HL-60 (cell line): Measurements from ENCODE around the gene PTPRK.
A peak's percentile ranks its signal among the peaks of the same experiment; 100 is the strongest.

Source experiments
- DNase-seq, 2 experiments: peaks; one replicate each; pipeline ENCODE4 v3.0.0-alpha.2; 2010 to 2020; ENCODE audit warnings: low read depth in 1 of 2, low spot score in 1 of 2
- H3K27ac ChIP-seq: fragments of 250-450 bp; sonication (Bioruptor Pico); replicated peaks from 2 replicates; pipeline ENCODE4 v1.5.1; 2020; ENCODE audit warnings: mild to moderate bottlenecking, moderate library complexity
- H3K27me3 ChIP-seq: fragments of 250-450 bp; sonication (Bioruptor Pico); 2 replicates; pipeline ENCODE4 v1.5.1; 2021; ENCODE audit warnings: mild to moderate bottlenecking, moderate library complexity; ENCODE audit not compliant: insufficient read depth, poor library complexity, severe bottlenecking
- H3K4me3 ChIP-seq: replicated peaks from 2 replicates; pipeline ENCODE4 v1.5.1; 2011; ENCODE audit warnings: mild to moderate bottlenecking, control low read depth, low read length; ENCODE audit not compliant: insufficient read depth
- CTCF ChIP-seq: IDR thresholded peaks from one replicate; pipeline ENCODE4 v1.5.1; 2011; ENCODE audit warnings: low read length, control low read depth, inconsistent platforms; ENCODE audit not compliant: insufficient read depth
- GABPA ChIP-seq: IDR thresholded peaks from 2 replicates; pipeline ENCODE4 v1.6.1; 2012; ENCODE audit warnings: low read depth
- POLR2AphosphoS5 ChIP-seq: IDR thresholded peaks from 2 replicates; pipeline ENCODE4 v1.6.1; 2012; ENCODE audit warnings: low read depth
- REST ChIP-seq: IDR thresholded peaks from 2 replicates; pipeline ENCODE4 v1.6.1; 2012; ENCODE audit warnings: low read depth; ENCODE audit not compliant: insufficient replicate concordance
- SPI1 ChIP-seq: IDR thresholded peaks from 2 replicates; pipeline ENCODE4 v1.6.1; 2012; ENCODE audit warnings: low read depth, mild to moderate bottlenecking, borderline replicate concordance
- long read RNA-seq: library from polyadenylated mRNA; unstranded; transcript quantifications from one replicate; pipeline ENCODE4 v2.0.0, GENCODE V29; 2020

The PTPRK gene
- long read RNA-seq, partial matches to known transcripts: 0 of 1 reads
- long read RNA-seq, other reads (novel, unspliced or antisense): 1 of 1 reads

- no peak for TF ChIP-seq SPI1
- TF ChIP-seq POLR2AphosphoS5: no peak
- no peak for TF ChIP-seq REST
- no peak for TF ChIP-seq GABPA
- H3K4me3 ChIP-seq: peak within 1 kb of the TSS; percentile 37
- peak; percentile 18 to 72 for DNase-seq
Measured at GRCh38 chr6:128520436-128521281, at the start of gene PTPRK. Gene PTPRK (minus strand): TSS chr6:128520599. CDS start chr6:128520358, 241 bp downstream.

GRCh38 chr6:128567029-128567428, 46.6 kb upstream of the PTPRK start:
- Histone ChIP-seq H3K27me3 (no peaks in the 10 kb centered on the region), H3K27ac (no peak overlapping the region), H3K4me3 (no peak overlapping the region)
- DNase-seq: no peak
- no peak for TF ChIP-seq CTCF
- no peak for TF ChIP-seq POLR2AphosphoS5
- TF ChIP-seq REST: no peak
- TF ChIP-seq SPI1: no peak
- no peak for TF ChIP-seq GABPA

More at GRCh38 chr6:128520436-128521281, at the start of gene PTPRK:
- Histone ChIP-seq H3K27me3 (peaks cover 45% of the 10 kb centered on the region), H3K27ac (no peak within 1 kb of the TSS)

- no peak overlapping the region for H3K4me3 ChIP-seq
- DNase-seq: no peak
- H3K27ac ChIP-seq: no peak overlapping the region
- no peak for TF ChIP-seq POLR2AphosphoS5
- no peak for TF ChIP-seq REST
- TF ChIP-seq SPI1: no peak
- no peaks in the 10 kb centered on the region for H3K27me3 ChIP-seq
Measured at GRCh38 chr6:128560966-128561365, 40.6 kb upstream of the PTPRK start.

GRCh38 chr6:128558924-128559323, 38.5 kb upstream of the PTPRK start:
- Histone ChIP-seq H3K27ac (no peak overlapping the region), H3K4me3 (no peak overlapping the region), H3K27me3 (no peaks in the 10 kb centered on the region)
- no peak for TF ChIP-seq POLR2AphosphoS5
- no peak for TF ChIP-seq SPI1
- TF ChIP-seq REST: no peak
- no peak for TF ChIP-seq CTCF
- TF ChIP-seq GABPA: no peak
- no peak for DNase-seq
